MCF 10A (cell line): ENCODE data around the gene LRR1. TPM values are rescaled to one million over a fixed set of nuclear protein-coding genes. Genes with fewer than 3 reads are reported as not detected.

ENCODE experiments used
- BruUV-seq: library from RNA; stranded (reverse); fragments of 400-500 nt; replicated peaks from 2 replicates; lab custom pipeline; 2021; lab: Mats Ljungman, UMichigan
- CTCF ChIA-PET: fragments of 300-600 bp; sonication (Branson Sonifier 250); formaldehyde crosslinking; extraction: SDS; loops from one replicate; lab custom pipeline; 2021; ENCODE audit warnings: antibody characterized with exemption, inconsistent platforms; lab: Yijun Ruan, JAX
- POLR2A ChIA-PET: fragments of 300-600, 350-650 bp; sonication (Branson Sonifier 250); formaldehyde crosslinking; extraction: SDS; loops from one replicate; lab custom pipeline; 2020; ENCODE audit warnings: antibody characterized with exemption, inconsistent platforms; lab: Yijun Ruan, JAX
- DNase-seq: peaks from one replicate; pipeline ENCODE4 v3.0.0-alpha.2; 2018; ENCODE audit not compliant: unreplicated experiment
- H3K27ac Mint-ChIP-seq: one replicate; pipeline ENCODE4 v1.8.0; 2022; ENCODE audit warnings: mild to moderate bottlenecking, low read depth, mixed read lengths; ENCODE audit not compliant: unreplicated experiment
- H3K27me3 Mint-ChIP-seq: one replicate; pipeline ENCODE4 v1.8.0; 2022; ENCODE audit warnings: mixed read lengths; ENCODE audit not compliant: insufficient read depth, unreplicated experiment
- H3K36me3 Mint-ChIP-seq: one replicate; pipeline ENCODE4 v1.8.0; 2022; ENCODE audit warnings: mild to moderate bottlenecking, moderate library complexity, mixed read lengths; ENCODE audit not compliant: insufficient read depth, unreplicated experiment
- H3K4me1 Mint-ChIP-seq: one replicate; pipeline ENCODE4 v1.8.0; 2022; ENCODE audit warnings: mixed read lengths; ENCODE audit not compliant: insufficient read depth, unreplicated experiment
- H3K4me3 Mint-ChIP-seq: one replicate; pipeline ENCODE4 v1.8.0; 2022; ENCODE audit warnings: mild to moderate bottlenecking, moderate library complexity, mixed read lengths; ENCODE audit not compliant: unreplicated experiment
- H3K9me3 Mint-ChIP-seq: one replicate; pipeline ENCODE4 v1.8.0; 2022; ENCODE audit warnings: mixed read lengths; ENCODE audit not compliant: unreplicated experiment
- intact Hi-C: fragments of 100-400 bp; cut with micrococcal nuclease; formaldehyde crosslinking; loops from 2 replicates; pipeline ENCODE4 v1.14.1; 2022
- total RNA-seq: library from RNA; stranded (reverse); gene quantifications from 2 replicates; pipeline ENCODE4 v1.2.3, GENCODE V29; 2022
- TF ChIP-seq, protein P1 (sequence below): fragments of 200-600 bp; IDR thresholded peaks from one replicate; pipeline ENCODE4 v1.8.0; 2022; ENCODE audit warnings: antibody characterized with exemption, mild to moderate bottlenecking; ENCODE audit not compliant: unreplicated experiment

LRR1 gene
- total RNA-seq, 1 experiment from 2014 or later, result 19.8 TPM

DNA sequence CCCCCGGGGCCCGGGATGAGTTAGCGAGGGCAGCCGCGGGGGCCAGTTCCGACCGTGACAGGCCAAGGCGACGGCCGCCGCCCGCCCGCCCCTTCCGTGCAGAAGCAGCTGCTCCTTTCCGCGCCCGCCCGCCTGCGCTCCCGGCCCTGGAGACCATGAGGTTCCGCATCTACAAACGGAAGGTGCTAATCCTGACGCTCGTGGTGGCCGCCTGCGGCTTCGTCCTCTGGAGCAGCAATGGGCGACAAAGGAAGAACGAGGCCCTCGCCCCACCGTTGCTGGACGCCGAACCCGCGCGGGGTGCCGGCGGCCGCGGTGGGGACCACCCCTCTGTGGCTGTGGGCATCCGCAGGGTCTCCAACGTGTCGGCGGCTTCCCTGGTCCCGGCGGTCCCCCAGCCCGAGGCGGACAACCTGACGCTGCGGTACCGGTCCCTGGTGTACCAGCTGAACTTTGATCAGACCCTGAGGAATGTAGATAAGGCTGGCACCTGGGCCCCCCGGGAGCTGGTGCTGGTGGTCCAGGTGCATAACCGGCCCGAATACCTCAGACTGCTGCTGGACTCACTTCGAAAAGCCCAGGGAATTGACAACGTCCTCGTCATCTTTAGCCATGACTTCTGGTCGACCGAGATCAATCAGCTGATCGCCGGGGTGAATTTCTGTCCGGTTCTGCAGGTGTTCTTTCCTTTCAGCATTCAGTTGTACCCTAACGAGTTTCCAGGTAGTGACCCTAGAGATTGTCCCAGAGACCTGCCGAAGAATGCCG, 22.6 kb downstream of the LRR1 start:
- DNase-seq, result peak; percentile 46
- intact Hi-C loops, result loop anchor here (5.0 kb wide), 1 partner anchor 159 kb away; no protein-coding TSS in a partner anchor
- no TSS peak for BruUV-seq
- H3K4me1 Mint-ChIP-seq, result peaks cover 28% of the 10 kb centered on the region
- peaks cover 72% of the 10 kb centered on the region for H3K36me3 Mint-ChIP-seq
- H3K27ac Mint-ChIP-seq, result peak overlapping the region; percentile 99
- POLR2A ChIA-PET, result interaction anchor here (0.5 to 8.1 kb wide), 20 partner anchors 9 to 1030 kb away, joined by 3 to 280 read pairs (median 4); partner anchors contain the start of genes CDKL1, DNAAF2, KLHDC1 and KLHDC2
- H3K4me3 Mint-ChIP-seq, result peak overlapping the region; percentile 99
- H3K9me3 Mint-ChIP-seq, result no peaks in the 10 kb centered on the region
- CTCF ChIA-PET, result interaction anchor here (0.5 to 2.3 kb wide), 9 partner anchors 10 to 246 kb away, joined by 3 to 13 read pairs (median 4); partner anchors contain the start of genes LRR1 and RPS29
- TF ChIP-seq, protein P1, sequence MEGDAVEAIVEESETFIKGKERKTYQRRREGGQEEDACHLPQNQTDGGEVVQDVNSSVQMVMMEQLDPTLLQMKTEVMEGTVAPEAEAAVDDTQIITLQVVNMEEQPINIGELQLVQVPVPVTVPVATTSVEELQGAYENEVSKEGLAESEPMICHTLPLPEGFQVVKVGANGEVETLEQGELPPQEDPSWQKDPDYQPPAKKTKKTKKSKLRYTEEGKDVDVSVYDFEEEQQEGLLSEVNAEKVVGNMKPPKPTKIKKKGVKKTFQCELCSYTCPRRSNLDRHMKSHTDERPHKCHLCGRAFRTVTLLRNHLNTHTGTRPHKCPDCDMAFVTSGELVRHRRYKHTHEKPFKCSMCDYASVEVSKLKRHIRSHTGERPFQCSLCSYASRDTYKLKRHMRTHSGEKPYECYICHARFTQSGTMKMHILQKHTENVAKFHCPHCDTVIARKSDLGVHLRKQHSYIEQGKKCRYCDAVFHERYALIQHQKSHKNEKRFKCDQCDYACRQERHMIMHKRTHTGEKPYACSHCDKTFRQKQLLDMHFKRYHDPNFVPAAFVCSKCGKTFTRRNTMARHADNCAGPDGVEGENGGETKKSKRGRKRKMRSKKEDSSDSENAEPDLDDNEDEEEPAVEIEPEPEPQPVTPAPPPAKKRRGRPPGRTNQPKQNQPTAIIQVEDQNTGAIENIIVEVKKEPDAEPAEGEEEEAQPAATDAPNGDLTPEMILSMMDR, result no peak
- H3K27me3 Mint-ChIP-seq, result no peaks in the 10 kb centered on the region

DNA sequence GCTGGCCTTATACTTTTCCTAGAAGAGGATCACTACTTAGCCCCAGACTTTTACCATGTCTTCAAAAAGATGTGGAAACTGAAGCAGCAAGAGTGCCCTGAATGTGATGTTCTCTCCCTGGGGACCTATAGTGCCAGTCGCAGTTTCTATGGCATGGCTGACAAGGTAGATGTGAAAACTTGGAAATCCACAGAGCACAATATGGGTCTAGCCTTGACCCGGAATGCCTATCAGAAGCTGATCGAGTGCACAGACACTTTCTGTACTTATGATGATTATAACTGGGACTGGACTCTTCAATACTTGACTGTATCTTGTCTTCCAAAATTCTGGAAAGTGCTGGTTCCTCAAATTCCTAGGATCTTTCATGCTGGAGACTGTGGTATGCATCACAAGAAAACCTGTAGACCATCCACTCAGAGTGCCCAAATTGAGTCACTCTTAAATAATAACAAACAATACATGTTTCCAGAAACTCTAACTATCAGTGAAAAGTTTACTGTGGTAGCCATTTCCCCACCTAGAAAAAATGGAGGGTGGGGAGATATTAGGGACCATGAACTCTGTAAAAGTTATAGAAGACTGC, 23.4 kb downstream of the LRR1 start:
- TF ChIP-seq, protein P1, result no peak
- H3K4me1 Mint-ChIP-seq, result peaks cover 27% of the 10 kb centered on the region
- H3K9me3 Mint-ChIP-seq, result no peaks in the 10 kb centered on the region
- intact Hi-C loops, result loop anchor here (5.0 kb wide), 1 partner anchor 160 kb away; no protein-coding TSS in a partner anchor
- no peak for DNase-seq
- ChIA-PET CTCF (interaction anchor here (0.6 to 2.3 kb wide), 6 partner anchors 10 to 938 kb away, joined by 3 to 10 read pairs (median 4); partner anchors contain the start of genes ATL1 and LRR1), POLR2A (interaction anchor here (0.9 to 8.1 kb wide), 9 partner anchors 11 to 150 kb away, joined by 3 to 280 read pairs (median 7); partner anchors contain the start of genes DNAAF2, KLHDC2, LRR1 and RPS29)
- H3K27ac Mint-ChIP-seq, result peak overlapping the region; percentile 99
- H3K36me3 Mint-ChIP-seq, result peaks cover 74% of the 10 kb centered on the region
- H3K27me3 Mint-ChIP-seq, result no peaks in the 10 kb centered on the region
- TSS peak; percentile 61 for BruUV-seq
- peak overlapping the region; percentile 99 for H3K4me3 Mint-ChIP-seq

DNA sequence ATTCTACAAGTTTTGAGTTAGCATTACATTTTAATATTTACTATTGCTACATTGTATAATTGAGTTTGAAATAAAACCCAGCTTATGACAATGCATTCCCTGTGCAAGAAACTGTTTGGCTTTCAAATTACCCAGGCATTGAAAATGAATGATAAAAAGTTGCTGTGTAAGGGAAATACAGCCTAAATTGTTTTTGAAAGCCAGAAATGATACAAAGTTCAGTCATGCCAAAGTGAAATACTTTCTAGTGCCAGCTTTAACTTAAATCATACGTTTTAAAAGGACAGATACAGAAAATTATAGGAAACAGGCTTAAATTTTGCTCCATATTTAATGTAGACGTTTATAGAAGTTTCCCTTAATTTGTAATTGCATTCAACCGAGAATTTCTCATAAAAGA, 24.6 kb downstream of the LRR1 start:
- no TSS peak for BruUV-seq
- peak overlapping the region; percentile 67 for H3K27ac Mint-ChIP-seq
- no peaks in the 10 kb centered on the region for H3K27me3 Mint-ChIP-seq
- peaks cover 68% of the 10 kb centered on the region for H3K36me3 Mint-ChIP-seq
- peaks cover 16% of the 10 kb centered on the region for H3K4me1 Mint-ChIP-seq
- no peak for DNase-seq
- intact Hi-C loops, result loop anchor here (5.0 kb wide), 1 partner anchor 161 kb away; no protein-coding TSS in a partner anchor
- TF ChIP-seq, protein P1, result no peak
- ChIA-PET CTCF (interaction anchor here (0.7 kb wide), 2 partner anchors 9 to 238 kb away, joined by 3 read pairs; no protein-coding TSS in a partner anchor), POLR2A (interaction anchor here (1.9 to 8.1 kb wide), 7 partner anchors 9 to 228 kb away, joined by 5 to 280 read pairs (median 126); partner anchors contain the start of genes DNAAF2, KLHDC2, LRR1 and RPS29)
- H3K4me3 Mint-ChIP-seq, result peak overlapping the region; percentile 48
- no peaks in the 10 kb centered on the region for H3K9me3 Mint-ChIP-seq
